Lung (tissue), 12 donors: ENCODE results near the gene AGRP. TPM values are rescaled to one million over a fixed set of nuclear protein-coding genes. Genes with fewer than 3 reads are reported as not detected.

Experiments used
- ATAC-seq: fragments of 200-7000 bp; cut with Tn5 transposase; one replicate; pipeline ENCODE4 v1.9.1; 2020; ENCODE audit warnings: moderate number of reproducible peaks; ENCODE audit not compliant: insufficient read depth, low FRiP score
- DNase-seq, 3 donors: peaks; one replicate each; pipeline ENCODE4 v3.0.0-alpha.2; 2013 to 2017
- H3K27ac ChIP-seq, 2 donors: one replicate each; pipeline ENCODE4 v1.5.1; 2013; ENCODE audit warnings: mild to moderate bottlenecking in 2 of 2, moderate library complexity in 2 of 2, control low read depth in 1 of 2, inconsistent platforms in 1 of 2, low read depth in 1 of 2, low read length in 1 of 2
- H3K27me3 ChIP-seq, 3 donors: one replicate each; pipeline ENCODE4 v1.5.1; 2013; ENCODE audit warnings: low read length in 2 of 3; ENCODE audit not compliant: control insufficient read depth in 3 of 3, insufficient read depth in 3 of 3
- H3K36me3 ChIP-seq, 4 donors: one replicate each; pipeline ENCODE4 v1.5.1; 2013; ENCODE audit warnings: low read length in 4 of 4, mild to moderate bottlenecking in 1 of 4, moderate library complexity in 1 of 4; ENCODE audit not compliant: control insufficient read depth in 4 of 4, insufficient read depth in 4 of 4
- H3K4me1 ChIP-seq, 5 donors: one replicate each; pipeline ENCODE4 v1.5.1; 2013; ENCODE audit warnings: low read length in 5 of 5, mild to moderate bottlenecking in 2 of 5, moderate library complexity in 1 of 5; ENCODE audit not compliant: control insufficient read depth in 5 of 5, insufficient read depth in 5 of 5
- H3K4me3 ChIP-seq: one replicate; pipeline ENCODE4 v1.5.1; 2013; ENCODE audit warnings: mild to moderate bottlenecking, control low read depth, moderate library complexity
- H3K9ac ChIP-seq, 2 donors: one replicate each; pipeline ENCODE4 v1.5.1; 2013; ENCODE audit warnings: low read length in 2 of 2, control low read depth in 1 of 2; ENCODE audit not compliant: insufficient read depth in 1 of 2
- H3K9me3 ChIP-seq, 4 donors: one replicate each; pipeline ENCODE4 v1.5.1; 2013; ENCODE audit warnings: low read length in 3 of 4, mild to moderate bottlenecking in 1 of 4, moderate library complexity in 1 of 4; ENCODE audit not compliant: control insufficient read depth in 4 of 4, insufficient read depth in 3 of 4
- CTCF ChIP-seq: IDR thresholded peaks from 2 replicates; pipeline ENCODE4 v1.5.1; 2012; ENCODE audit warnings: mild to moderate bottlenecking; ENCODE audit errors: control extremely low read depth, extremely low read depth
- WGBS, 2 donors: extraction: QIAGEN DNeasy Blood & Tissue Kit; methylation state at CpG; one replicate each; pipeline ENCODE4 v1.1.7; 2013; 5-methylcytosine and 5-hydroxymethylcytosine counted together
- polyA plus RNA-seq, 2 donors: library from polyadenylated mRNA; stranded (reverse); fragments of 200-250 nt; gene quantifications; one replicate each; pipeline ENCODE4 v1.2.1, GENCODE V29; 2013
- total RNA-seq, 2 donors: library from RNA; depleted of rRNA in 1 of 2; stranded (reverse); fragments of >200 nt in 1 of 2; gene quantifications; one replicate each; pipeline ENCODE4 v1.2.1, GENCODE V29; 2014 to 2021
- donor health status: control.
- donor health status: control.
- donor health status: Bipolar disorder and iron deficiency.
- donor health status: healthy.
- donor health status: DM: yes; HTN: yes; CAD: no.

AGRP gene
- total and polyA plus RNA-seq, 4 donors, result 0.97 to 8.3 (median 1.4) TPM; not detected in 1

DNA sequence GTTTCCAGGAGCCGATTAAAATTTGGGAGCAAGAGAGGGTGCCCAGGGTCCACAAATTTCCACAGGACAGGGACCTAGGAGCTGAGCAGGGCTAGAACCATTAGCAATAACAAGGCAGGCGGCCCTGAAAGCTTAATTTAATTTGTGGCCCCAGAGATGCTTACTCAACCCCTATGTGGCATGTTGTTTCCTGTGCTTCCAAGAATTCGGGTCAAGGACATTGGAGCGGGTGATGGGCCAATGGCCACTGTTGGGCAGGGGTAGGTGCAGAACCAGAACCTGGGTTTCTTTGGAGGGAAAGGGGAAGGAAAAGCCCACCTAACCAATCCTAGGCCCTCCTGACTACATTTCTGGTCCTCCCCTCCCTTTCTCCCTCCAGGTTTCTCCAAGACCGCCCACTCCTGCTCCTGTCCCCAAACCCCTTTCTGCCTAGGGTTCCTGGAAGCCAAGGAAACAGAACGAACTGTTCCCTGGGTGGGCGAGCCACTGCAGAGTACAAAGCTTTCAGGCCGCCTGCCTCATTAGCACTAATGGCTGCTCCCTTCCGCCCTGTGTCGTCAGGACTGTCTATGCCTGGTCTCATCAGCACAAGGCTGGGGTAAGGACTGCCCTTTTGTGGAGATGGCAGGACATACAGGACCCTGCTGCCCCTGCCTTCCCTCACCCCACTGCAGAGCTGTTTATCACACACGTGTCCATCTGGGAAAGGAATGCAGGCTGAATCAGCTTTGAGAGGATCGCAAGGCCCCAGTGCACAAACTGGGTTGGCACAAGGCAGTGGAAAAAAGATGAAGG, 581 bp upstream of the AGRP start:
- DNase-seq (no peak), ATAC-seq (no peak)
- Histone ChIP-seq H3K27me3 (no peaks in the 10 kb centered on the region), H3K36me3 (peaks cover 0 to 2% (median 0%) of the 10 kb centered on the region in 4 donors), H3K27ac (no peak overlapping the region), H3K9me3 (no peaks in the 10 kb centered on the region), H3K4me1 (peaks cover 0 to 22% (median 4%) of the 10 kb centered on the region in 5 donors), H3K9ac (no peak overlapping the region), H3K4me3 (no peak overlapping the region)
- WGBS, 2 donors, result 84 to 90% methylated on average over 12 of the region's 12 CpGs
- TF ChIP-seq CTCF, result no peak

GRCh38 chr16:67482233-67482924, 968 bp downstream of the AGRP start:
- H3K4me1 ChIP-seq, result peaks cover 0 to 22% (median 4%) of the 10 kb centered on the region in 5 donors
- no peak overlapping the region for H3K4me3 ChIP-seq
- no peak for ATAC-seq

GRCh38 chr16:67481561-67482232, 1.6 kb downstream of the AGRP start:
- H3K27me3 ChIP-seq, result no peaks in the 10 kb centered on the region
- DNase-seq, result peak in 2 of 3 donors; percentile 31 to 33
- no peak for ATAC-seq
- TF ChIP-seq CTCF, result no peak
- no peaks in the 10 kb centered on the region for H3K9me3 ChIP-seq
- 3 to 10% methylated on average over 17 of the region's 17 CpGs for WGBS, 2 donors
- H3K36me3 ChIP-seq, result peaks cover 0 to 2% (median 0%) of the 10 kb centered on the region in 4 donors
- H3K27ac ChIP-seq, result peak overlapping the region; percentile 86 to 91
- peak overlapping the region in 1 of 2 donors; percentile 69 for H3K9ac ChIP-seq
- H3K4me1 ChIP-seq, result peaks cover 0 to 22% (median 4%) of the 10 kb centered on the region in 5 donors
- peak overlapping the region; percentile 53 for H3K4me3 ChIP-seq

More at GRCh38 chr16:67482233-67482924, 968 bp downstream of the AGRP start:
- H3K36me3 ChIP-seq, result peaks cover 0 to 2% (median 0%) of the 10 kb centered on the region in 4 donors
- no peak for DNase-seq
- no peak for TF ChIP-seq CTCF
- H3K9me3 ChIP-seq, result no peaks in the 10 kb centered on the region
- WGBS, 2 donors, result 65 to 67% methylated on average over 25 of the region's 25 CpGs
- peak overlapping the region in 1 of 2 donors; percentile 69 for H3K9ac ChIP-seq
- no peaks in the 10 kb centered on the region for H3K27me3 ChIP-seq
- peak overlapping the region in 1 of 2 donors; percentile 86 for H3K27ac ChIP-seq
